Measurements from ENCODE around the gene KNG1. TPM values are rescaled to one million over a fixed set of nuclear protein-coding genes. Genes with fewer than 3 reads are reported as not detected.
"Not testable (repeated sequence)": the region's sequence is repeated elsewhere in the genome, so short reads cannot be mapped to it uniquely, and the experiment has no call there.

The KNG1 gene
- total RNA-seq, 1 donor from 2014 or later: not detected

- no peak for TF ChIP-seq CTCF (conservative IDR thresholded peaks at IDR 0.05)
- H3K4me3 Mint-ChIP-seq: no peak overlapping the region
- H3K4me1 Mint-ChIP-seq: no peaks in the 10 kb centered on the region
- H3K36me3 Mint-ChIP-seq (ENCODE audit: low read depth): no peaks in the 10 kb centered on the region
- no peak overlapping the region for H3K27ac Mint-ChIP-seq (ENCODE audit: unreplicated experiment)
- H3K9me3 Mint-ChIP-seq: peaks cover 4% of the 10 kb centered on the region
- no peak for DNase-seq (ENCODE audit: low read depth, low spot score)
- H3K27me3 Mint-ChIP-seq (ENCODE audit: low read depth): peaks cover 25% of the 10 kb centered on the region
Measured at GRCh38 chr3:186687120-186687651, 30.0 kb upstream of the KNG1 start.

GRCh38 chr3:186690304-186690703 is 26.9 kb upstream of the KNG1 start:
- H3K4me3 Mint-ChIP-seq; DNase-seq (ENCODE audit: low read depth, low spot score); H3K27ac Mint-ChIP-seq (ENCODE audit: unreplicated experiment); H3K9me3 Mint-ChIP-seq; H3K4me1 Mint-ChIP-seq; H3K36me3 Mint-ChIP-seq (ENCODE audit: low read depth): not testable (repeated sequence)
- peaks cover 25% of the 10 kb centered on the region for H3K27me3 Mint-ChIP-seq (ENCODE audit: low read depth)

GRCh38 chr3:186691676-186692075 is 25.5 kb upstream of the KNG1 start:
- Mint-ChIP-seq H3K27me3 (ENCODE audit: low read depth) (peaks cover 25% of the 10 kb centered on the region), H3K9me3 (no peaks in the 10 kb centered on the region), H3K4me1 (no peaks in the 10 kb centered on the region), H3K36me3 (ENCODE audit: low read depth) (no peaks in the 10 kb centered on the region), H3K27ac (ENCODE audit: unreplicated experiment) (no peak overlapping the region), H3K4me3 (no peak overlapping the region)
- TF ChIP-seq CTCF (conservative IDR thresholded peaks at IDR 0.05): no peak
- no peak for DNase-seq (ENCODE audit: low read depth, low spot score)

- Mint-ChIP-seq H3K4me3 (no peak overlapping the region), H3K36me3 (ENCODE audit: low read depth) (no peaks in the 10 kb centered on the region), H3K9me3 (no peaks in the 10 kb centered on the region), H3K4me1 (no peaks in the 10 kb centered on the region), H3K27me3 (ENCODE audit: low read depth) (peaks cover 18% of the 10 kb centered on the region), H3K27ac (ENCODE audit: unreplicated experiment) (no peak overlapping the region)
- DNase-seq (ENCODE audit: low read depth, low spot score): no peak
- no peak for TF ChIP-seq CTCF (conservative IDR thresholded peaks at IDR 0.05)
Measured at GRCh38 chr3:186693843-186694242, 23.3 kb upstream of the KNG1 start.

GRCh38 chr3:186694288-186695032 is 22.7 kb upstream of the KNG1 start:
- Mint-ChIP-seq H3K9me3 (no peaks in the 10 kb centered on the region), H3K27me3 (ENCODE audit: low read depth) (peaks cover 18% of the 10 kb centered on the region), H3K36me3 (ENCODE audit: low read depth) (no peaks in the 10 kb centered on the region), H3K27ac (ENCODE audit: unreplicated experiment) (no peak overlapping the region), H3K4me3 (no peak overlapping the region), H3K4me1 (no peaks in the 10 kb centered on the region)
- no peak for DNase-seq (ENCODE audit: low read depth, low spot score)
- TF ChIP-seq CTCF (conservative IDR thresholded peaks at IDR 0.05): no peak

- no peak for TF ChIP-seq CTCF (conservative IDR thresholded peaks at IDR 0.05)
Measured at GRCh38 chr3:186696522-186696921, 20.6 kb upstream of the KNG1 start.

More at GRCh38 chr3:186696522-186696921, 20.6 kb upstream of the KNG1 start:
- no peaks in the 10 kb centered on the region for H3K9me3 Mint-ChIP-seq
- peaks cover 5% of the 10 kb centered on the region for H3K27me3 Mint-ChIP-seq (ENCODE audit: low read depth)
- no peak for DNase-seq (ENCODE audit: low read depth, low spot score)
- no peak overlapping the region for H3K4me3 Mint-ChIP-seq
- no peaks in the 10 kb centered on the region for H3K36me3 Mint-ChIP-seq (ENCODE audit: low read depth)
- H3K27ac Mint-ChIP-seq (ENCODE audit: unreplicated experiment): no peak overlapping the region
- no peaks in the 10 kb centered on the region for H3K4me1 Mint-ChIP-seq
